ENCODE measurements around the gene STX1A.

Gene STX1A

DNA sequence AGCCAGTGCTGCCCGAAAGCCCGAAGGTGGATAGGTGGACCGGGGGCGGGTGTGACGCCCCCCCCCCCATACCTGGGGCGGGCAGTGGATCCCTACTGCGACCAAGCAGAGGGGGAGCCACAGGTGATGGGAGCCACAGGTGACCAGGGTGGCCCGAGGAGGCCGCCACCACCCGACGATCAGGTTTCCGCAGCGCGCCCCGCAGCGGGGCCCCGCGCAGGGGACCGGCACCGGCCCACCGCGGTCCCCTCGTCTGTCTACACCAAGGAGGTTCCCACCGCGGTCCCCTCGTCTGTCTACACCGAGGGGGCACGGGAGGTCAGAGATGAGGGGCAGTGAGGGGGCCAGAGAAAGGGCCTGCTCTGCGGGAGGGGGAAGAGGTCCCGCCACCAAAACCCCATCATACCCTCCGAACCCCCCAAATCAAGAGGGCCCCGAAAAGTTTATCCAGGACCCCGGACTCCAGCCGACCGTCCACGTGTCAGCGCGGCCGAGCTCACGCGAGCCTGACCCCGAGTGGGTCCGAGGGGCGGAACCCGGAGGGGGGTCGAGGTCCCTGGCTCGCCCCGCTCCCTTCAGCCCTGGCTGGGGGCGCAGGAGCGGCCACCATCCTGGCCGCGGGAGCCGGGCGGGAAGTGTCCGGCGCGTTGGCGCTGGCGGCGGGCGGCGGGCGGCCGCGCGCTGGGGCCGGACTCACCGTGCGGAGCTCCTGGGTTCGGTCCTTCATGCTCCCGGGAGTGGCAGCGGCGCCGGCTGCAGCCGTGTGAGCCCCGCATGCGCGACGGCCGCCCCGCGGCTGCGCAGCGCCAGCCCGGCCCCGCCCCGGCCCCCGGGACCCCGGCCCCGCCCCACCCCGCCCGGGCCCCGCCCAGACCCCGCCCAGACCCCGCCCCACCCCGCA, at the start of gene STX1A:
STX1A (minus strand) TSS at position 765 of the 901 bp plus-strand sequence; CDS start at position 727, 38 bp downstream.
- peak; percentile 87 for DNase-seq

- DNase-seq = no peak
These were observed 49.4 kb upstream of the STX1A start for GRCh38 chr7:73768641-73769480.

- DNase-seq = no peak
These were observed 47.2 kb upstream of the STX1A start for GRCh38 chr7:73766556-73767229.

GRCh38 chr7:73762659-73762999, 43.2 kb upstream of the STX1A start:
- DNase-seq = no peak

DNA sequence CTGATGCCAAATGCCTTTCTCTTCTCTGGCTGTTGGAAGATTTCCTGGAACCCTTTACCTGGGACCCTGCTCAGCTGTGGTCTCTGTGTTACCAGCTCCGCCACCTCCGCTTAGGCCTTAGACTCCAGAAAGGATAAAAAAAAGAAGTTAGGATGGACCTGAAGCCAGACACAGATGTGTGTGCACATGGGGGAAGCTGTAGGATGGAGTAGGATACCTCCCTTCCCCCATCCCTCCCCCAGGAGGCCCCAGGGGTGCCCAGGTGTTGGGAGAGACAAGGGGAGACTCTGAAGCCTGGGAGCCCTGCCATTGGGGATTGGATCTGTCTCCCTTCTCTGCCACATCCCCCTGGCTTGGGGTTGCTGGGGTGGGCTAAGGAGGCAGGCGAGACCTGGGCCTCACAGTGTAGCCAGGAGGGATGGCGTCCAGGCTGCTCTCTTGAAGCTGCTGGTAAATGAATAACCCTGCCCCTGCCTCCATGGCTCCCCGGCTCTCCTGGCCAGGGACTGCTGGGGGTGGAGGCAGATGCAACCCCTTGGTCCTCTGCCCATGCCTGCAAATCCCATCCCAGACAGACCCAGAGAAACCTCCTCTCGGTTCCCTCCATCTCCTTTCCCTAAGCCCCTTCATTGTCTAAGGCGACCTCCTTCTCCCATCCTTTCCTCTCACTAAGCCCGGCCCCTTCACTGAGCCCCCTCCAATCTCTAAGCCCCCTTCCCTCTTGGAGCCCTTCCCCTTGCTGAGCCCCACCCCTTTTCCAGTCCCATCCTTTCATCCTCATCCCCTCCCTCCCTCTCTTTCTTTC, 42.6 kb upstream of the STX1A start:
- DNase-seq = no peak

DNA sequence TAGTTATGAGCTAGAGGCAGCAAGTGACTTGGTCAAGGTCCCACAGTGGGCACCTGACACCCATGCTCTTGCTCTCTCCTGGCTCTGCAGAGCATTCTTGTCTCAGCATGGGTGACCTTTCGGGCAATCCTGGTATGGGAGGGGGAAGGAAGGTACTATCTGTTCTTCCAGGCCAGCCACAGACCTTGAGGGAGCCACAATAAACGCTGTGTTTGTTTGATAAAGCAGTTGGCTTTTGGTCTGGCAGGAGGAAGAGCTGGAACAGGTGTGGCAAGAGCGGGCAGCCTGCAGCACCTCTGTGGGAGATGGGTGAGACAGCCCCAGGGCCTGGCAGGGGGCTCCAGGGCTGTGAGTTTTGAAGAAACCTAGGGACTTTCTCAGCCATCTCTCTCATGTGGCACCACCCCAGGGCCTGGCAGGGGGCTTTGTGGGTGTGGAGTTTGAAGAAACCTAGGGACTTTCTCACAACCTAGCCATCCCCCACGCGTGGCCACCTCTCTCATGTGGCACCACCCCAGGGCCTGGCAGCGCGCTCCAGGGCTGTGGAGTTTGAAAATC, 39.2 kb upstream of the STX1A start:
- DNase-seq = no peak

- DNase-seq = no peak
These were observed 30.7 kb upstream of the STX1A start for GRCh38 chr7:73749931-73750776.

DNA sequence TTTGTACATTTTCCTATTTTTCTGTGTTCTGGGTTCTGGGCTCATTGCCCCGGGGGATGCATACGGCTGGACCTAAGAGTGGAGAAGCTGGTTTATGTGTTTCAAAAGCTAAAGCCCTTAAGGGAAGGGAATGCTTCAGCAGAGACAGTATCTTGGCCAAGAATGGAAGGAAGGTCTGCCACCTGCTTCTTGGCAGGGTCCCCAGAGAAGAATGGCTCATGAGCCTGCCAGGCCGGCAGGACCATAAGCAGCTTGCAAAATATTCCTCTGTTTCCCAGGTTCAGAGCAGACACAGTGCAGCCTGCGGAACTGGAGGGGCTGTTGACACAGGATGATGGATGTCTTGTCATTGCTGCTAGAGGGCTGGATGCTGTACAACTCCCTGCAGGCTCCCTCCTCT, 26.9 kb upstream of the STX1A start:
- DNase-seq = no peak

- DNase-seq = no peak
These were observed 23.5 kb upstream of the STX1A start for GRCh38 chr7:73742753-73743641.

DNA sequence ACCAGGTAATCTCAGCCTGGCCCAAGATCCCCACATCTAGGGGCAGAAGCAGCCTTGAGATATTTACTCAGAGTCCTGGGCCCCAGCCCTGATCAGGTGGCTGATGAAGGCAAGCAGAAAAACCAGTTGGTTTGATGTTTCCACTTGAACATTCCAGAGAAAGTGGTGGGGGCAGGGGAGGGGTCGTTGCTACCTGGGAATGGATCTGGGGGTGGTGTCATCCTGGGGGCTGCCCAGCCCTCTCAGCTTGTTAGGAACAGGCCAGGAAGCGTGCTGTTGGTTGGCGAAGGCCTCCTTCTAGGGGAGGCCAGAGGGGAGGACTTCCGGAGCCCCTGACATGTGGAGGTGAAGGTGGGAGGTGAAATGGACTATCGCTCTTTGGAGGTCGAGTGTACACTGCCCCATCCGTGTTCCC, 22.9 kb upstream of the STX1A start:
- DNase-seq = no peak

- no peak for DNase-seq
These were observed 22.1 kb upstream of the STX1A start for GRCh38 chr7:73741600-73741999.

GRCh38 chr7:73740771-73741170, 21.3 kb upstream of the STX1A start:
- DNase-seq = no peak

GRCh38 chr7:73740212-73740611, 20.7 kb upstream of the STX1A start:
- no peak for DNase-seq

- DNase-seq = no peak
These were observed 19.9 kb upstream of the STX1A start for GRCh38 chr7:73739387-73739767.

- peak; percentile 100 for DNase-seq
These were observed 19.3 kb upstream of the STX1A start, which contains the start of gene ABHD11 for GRCh38 chr7:73738612-73739386. TSS of gene ABHD11 (minus strand) at chr7:73738802. CDS start at chr7:73738770, 32 bp downstream.

GRCh38 chr7:73738220-73738611, 18.7 kb upstream of the STX1A start:
- DNase-seq = peak; percentile 85

DNA sequence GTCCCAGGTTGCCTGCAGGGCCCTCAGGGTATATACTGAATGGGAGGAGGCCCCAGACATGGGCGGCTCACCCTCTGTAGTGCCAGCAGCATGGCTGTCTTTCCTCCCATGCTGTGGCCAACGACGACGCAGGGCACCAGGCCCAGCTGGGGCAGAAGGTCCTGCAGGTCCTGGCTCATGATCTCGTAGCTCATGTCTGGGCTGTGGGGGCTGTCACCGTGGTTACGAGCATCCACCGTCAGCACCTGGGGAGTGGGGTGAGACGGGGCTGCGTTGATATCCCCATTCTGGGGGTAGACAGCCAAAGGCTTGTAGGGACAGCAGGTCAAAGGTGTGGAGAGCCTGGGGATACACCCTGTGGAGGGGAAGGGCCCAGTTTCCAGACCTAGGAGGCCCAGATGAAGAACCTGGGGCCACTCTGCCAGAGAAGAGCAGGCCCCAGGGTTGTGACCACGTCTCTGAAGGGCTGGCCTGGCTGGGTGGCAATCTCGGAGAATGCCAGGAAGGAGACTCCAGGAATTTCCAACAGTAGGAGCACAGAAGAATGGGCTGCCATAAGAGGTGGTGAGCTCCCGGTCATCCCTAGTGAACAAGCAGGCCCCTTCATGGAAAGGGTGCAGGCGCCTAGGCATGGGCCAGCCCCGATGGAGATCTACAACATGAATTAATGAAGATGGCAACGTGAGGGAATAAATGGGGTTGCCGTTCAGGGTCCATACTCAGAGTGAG, 18.2 kb upstream of the STX1A start:
- DNase-seq = no peak

GRCh38 chr7:73736885-73737284, 17.4 kb upstream of the STX1A start:
- DNase-seq = no peak

DNA sequence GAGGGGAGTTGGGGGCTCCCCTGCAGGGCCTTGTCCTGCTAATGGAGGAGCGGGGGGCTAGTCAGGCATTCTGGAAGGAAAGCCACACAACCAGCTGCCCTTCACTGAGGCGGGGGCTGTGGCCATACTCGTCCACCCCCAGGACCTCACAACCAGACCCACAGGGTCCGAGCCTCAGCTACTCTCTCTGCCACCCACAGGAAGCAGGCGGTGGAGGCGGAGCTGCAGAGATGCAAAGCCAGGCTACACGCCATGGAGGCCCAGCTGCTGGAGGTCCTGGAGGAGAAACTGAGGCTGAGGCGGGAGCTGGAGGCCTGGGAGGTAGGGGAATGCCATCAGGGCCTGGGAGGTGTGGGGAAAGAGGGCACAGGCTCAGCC, 16.0 kb upstream of the STX1A start:
- DNase-seq = no peak
